Measurements from ENCODE around the gene KIF17. TPM values are rescaled to one million over a fixed set of nuclear protein-coding genes. Genes with fewer than 3 reads are reported as not detected.
A peak's percentile ranks its signal among the peaks of the same experiment; 100 is the strongest.
"Not testable (repeated sequence)": the region's sequence is repeated elsewhere in the genome, so short reads cannot be mapped to it uniquely, and the experiment has no call there.

KIF17 gene
- total RNA-seq, 1 donor from 2014 or later: 2.4 TPM

GRCh38 chr1:20729155-20729931, 11.5 kb upstream of the KIF17 start:
- ATAC-seq (no peak), DNase-seq (ENCODE audit: low spot score) (peak; percentile 47)
- intact Hi-C loops (cut with DNase I): no loop called here

GRCh38 chr1:20728371-20729154, 10.8 kb upstream of the KIF17 start:
- DNase-seq (ENCODE audit: low spot score) (peak; percentile 36), ATAC-seq (no peak)
- intact Hi-C loops (cut with DNase I): no loop called here

GRCh38 chr1:20727746-20728316, 10.0 kb upstream of the KIF17 start:
- DNase-seq (ENCODE audit: low spot score) (peak; percentile 53), ATAC-seq (no peak)
- intact Hi-C loops (cut with DNase I): no loop called here

- intact Hi-C loops (cut with DNase I): no loop called here
- DNase-seq (ENCODE audit: low spot score): peak; percentile 48
- ATAC-seq: no peak
These were observed 9.3 kb upstream of the KIF17 start for GRCh38 chr1:20726932-20727745.

- intact Hi-C loops (cut with DNase I): no loop called here
These were observed 8.5 kb upstream of the KIF17 start for GRCh38 chr1:20726118-20726911.

GRCh38 chr1:20725189-20726117, 7.6 kb upstream of the KIF17 start:
- intact Hi-C loops (cut with DNase I): no loop called here
- DNase-seq (ENCODE audit: low spot score): peak; percentile 51
- no peak for ATAC-seq

More at GRCh38 chr1:20726118-20726911, 8.5 kb upstream of the KIF17 start:
- DNase-seq (ENCODE audit: low spot score) (peak; percentile 42), ATAC-seq (no peak)

- intact Hi-C loops (cut with DNase I): no loop called here
- DNase-seq (ENCODE audit: low spot score): peak; percentile 46
- no peak for ATAC-seq
These were observed 6.8 kb upstream of the KIF17 start for GRCh38 chr1:20724364-20725188.

GRCh38 chr1:20723537-20724363, 5.9 kb upstream of the KIF17 start:
- peak; percentile 53 for DNase-seq (ENCODE audit: low spot score)
- no peak for ATAC-seq
- intact Hi-C loops (cut with DNase I): no loop called here

GRCh38 chr1:20723159-20723536, 5.3 kb upstream of the KIF17 start:
- intact Hi-C loops (cut with DNase I): no loop called here
- ATAC-seq (no peak), DNase-seq (ENCODE audit: low spot score) (no peak)

- ATAC-seq (no peak), DNase-seq (ENCODE audit: low spot score) (peak; percentile 53)
- intact Hi-C loops (cut with DNase I): no loop called here
These were observed 3.6 kb upstream of the KIF17 start for GRCh38 chr1:20721117-20722061.

- DNase-seq (ENCODE audit: low spot score) (peak; percentile 38), ATAC-seq (no peak)
- intact Hi-C loops (cut with DNase I): no loop called here
These were observed 2.9 kb upstream of the KIF17 start for GRCh38 chr1:20720631-20721091.

GRCh38 chr1:20719871-20720620, 2.2 kb upstream of the KIF17 start:
- ATAC-seq: no peak
- intact Hi-C loops (cut with DNase I): no loop called here
- peak; percentile 36 for DNase-seq (ENCODE audit: low spot score)

GRCh38 chr1:20719261-20719660, 1.5 kb upstream of the KIF17 start:
- intact Hi-C loops (cut with DNase I): no loop called here
- ATAC-seq (no peak), DNase-seq (ENCODE audit: low spot score) (peak; percentile 39)

- intact Hi-C loops (cut with DNase I); DNase-seq (ENCODE audit: low spot score); ATAC-seq: not testable (repeated sequence)
These were observed 606 bp upstream of the KIF17 start for GRCh38 chr1:20718343-20718882.

Measured in sciatic nerve (tissue), 2 donors.